OCI-LY1 (cell line): Measurements from ENCODE around the gene ADGRD2.

Experiments
- H2AFZ ChIP-seq: fragments of 200-600 bp; sonication (generic), shearing (Covaris generic); 2 replicates; pipeline ENCODE4 v1.6.0; 2014; ENCODE audit warnings: antibody characterized with exemption, mild to moderate bottlenecking, low read length
- H3F3A ChIP-seq: fragments of 200-600 bp; sonication (generic), shearing (Covaris generic); 2 replicates; pipeline ENCODE4 v1.6.0; 2014; ENCODE audit warnings: mild to moderate bottlenecking, antibody characterized with exemption, low read length, moderate library complexity; ENCODE audit not compliant: insufficient read depth
- H3K27ac ChIP-seq: fragments of 200-600 bp; sonication (generic); 2 replicates; pipeline ENCODE4 v1.5.1; 2014; ENCODE audit warnings: low read length, mixed run types, mild to moderate bottlenecking, low read depth; ENCODE audit not compliant: poor library complexity, severe bottlenecking
- H3K27me3 ChIP-seq: fragments of 200-600 bp; sonication (generic); 2 replicates; pipeline ENCODE4 v1.6.0; 2014; ENCODE audit warnings: antibody characterized with exemption, mild to moderate bottlenecking, low read length, moderate library complexity; ENCODE audit not compliant: insufficient read depth
- H3K36me3 ChIP-seq: fragments of 200-600 bp; sonication (generic); 2 replicates; pipeline ENCODE4 v1.6.1; 2014; ENCODE audit warnings: mild to moderate bottlenecking, antibody characterized with exemption, low read length, moderate library complexity, mixed read lengths; ENCODE audit not compliant: insufficient read depth
- H3K4me1 ChIP-seq: fragments of 200-600 bp; sonication (generic); 2 replicates; pipeline ENCODE4 v1.5.1; 2014; ENCODE audit warnings: mild to moderate bottlenecking, low read length, moderate library complexity; ENCODE audit not compliant: insufficient read depth, severe bottlenecking
- H3K4me2 ChIP-seq: fragments of 200-600 bp; sonication (generic), shearing (Covaris generic); 2 replicates; pipeline ENCODE4 v1.6.1; 2014; ENCODE audit warnings: low read length
- H3K4me3 ChIP-seq: fragments of 200-600 bp; sonication (generic); 2 replicates; pipeline ENCODE4 v1.5.1; 2014; ENCODE audit warnings: low read length, low read depth, mild to moderate bottlenecking, mixed read lengths; ENCODE audit not compliant: poor library complexity, severe bottlenecking
- H3K79me2 ChIP-seq: fragments of 200-600 bp; shearing (Covaris generic); 2 replicates; pipeline ENCODE4 v1.6.1; 2016; ENCODE audit warnings: mixed run types, low read length, mixed read lengths; ENCODE audit not compliant: insufficient read depth
- H3K9ac ChIP-seq: fragments of 200-600 bp; sonication (generic), shearing (Covaris generic); 2 replicates; pipeline ENCODE4 v1.6.1; 2014; ENCODE audit warnings: mild to moderate bottlenecking, low read length, mixed read lengths
- H3K9me2 ChIP-seq: fragments of 200-600 bp; sonication (generic), shearing (Covaris generic); 2 replicates; pipeline ENCODE4 v1.6.1; 2014; ENCODE audit warnings: low read depth, mild to moderate bottlenecking, low read length, mixed read lengths
- H3K9me3 ChIP-seq: fragments of 200-600 bp; shearing (Covaris generic); 2 replicates; pipeline ENCODE4 v1.6.1; 2014; ENCODE audit warnings: low read length, mixed read lengths
- H4K20me1 ChIP-seq: fragments of 200-600 bp; sonication (generic), shearing (Covaris generic); 2 replicates; pipeline ENCODE4 v1.6.0; 2016; ENCODE audit warnings: mild to moderate bottlenecking, low read length; ENCODE audit not compliant: insufficient read depth
- EZH2 ChIP-seq: fragments of 200-600 bp; sonication (generic), shearing (Covaris generic); IDR thresholded peaks from 2 replicates; pipeline ENCODE4 v1.8.0; 2017; ENCODE audit warnings: borderline replicate concordance, mixed run types, mild to moderate bottlenecking, antibody characterized with exemption, low read length, moderate library complexity, mixed read lengths
- TF ChIP-seq, protein P1 (sequence below): fragments of 200-600 bp; sonication (generic), shearing (Covaris generic); IDR thresholded peaks from 2 replicates; pipeline ENCODE4 v1.5.1; 2017; ENCODE audit warnings: mild to moderate bottlenecking, antibody characterized with exemption, low read length, moderate library complexity, mixed read lengths

Gene ADGRD2

DNA sequence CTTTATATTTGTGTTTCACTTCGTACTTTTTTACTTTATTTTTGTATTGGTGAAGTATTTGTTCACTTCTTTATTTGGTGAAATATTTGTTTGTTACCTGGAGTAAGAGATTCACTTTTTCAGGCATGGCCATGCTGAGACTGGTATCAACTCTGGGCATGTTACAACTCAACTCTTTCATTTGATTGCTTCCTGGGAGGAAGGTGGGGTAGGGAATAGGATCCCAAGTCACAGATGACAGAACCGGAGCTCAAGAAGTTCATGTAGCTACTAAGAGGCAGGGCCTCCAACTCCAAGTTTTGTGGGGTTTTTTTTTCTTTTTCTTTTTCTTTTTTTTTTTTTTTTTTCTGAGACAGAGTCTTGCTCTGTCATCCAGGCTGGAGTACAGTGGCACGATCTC lies 6.1 kb upstream of the ADGRD2 start:
- Histone ChIP-seq H3K4me2 (no peak overlapping the region), H3K27me3 (no peaks in the 10 kb centered on the region), H3K4me1 (no peaks in the 10 kb centered on the region), H3K27ac (no peak overlapping the region), H3K9me3 (no peaks in the 10 kb centered on the region), H2AFZ (no peak overlapping the region), H4K20me1 (no peaks in the 10 kb centered on the region), H3F3A (no peaks in the 10 kb centered on the region), H3K36me3 (no peaks in the 10 kb centered on the region), H3K9ac (no peak overlapping the region), H3K9me2 (no peaks in the 10 kb centered on the region), H3K79me2 (no peaks in the 10 kb centered on the region), H3K4me3 (no peak overlapping the region)
- no peak for TF ChIP-seq EZH2
- TF ChIP-seq, protein P1, sequence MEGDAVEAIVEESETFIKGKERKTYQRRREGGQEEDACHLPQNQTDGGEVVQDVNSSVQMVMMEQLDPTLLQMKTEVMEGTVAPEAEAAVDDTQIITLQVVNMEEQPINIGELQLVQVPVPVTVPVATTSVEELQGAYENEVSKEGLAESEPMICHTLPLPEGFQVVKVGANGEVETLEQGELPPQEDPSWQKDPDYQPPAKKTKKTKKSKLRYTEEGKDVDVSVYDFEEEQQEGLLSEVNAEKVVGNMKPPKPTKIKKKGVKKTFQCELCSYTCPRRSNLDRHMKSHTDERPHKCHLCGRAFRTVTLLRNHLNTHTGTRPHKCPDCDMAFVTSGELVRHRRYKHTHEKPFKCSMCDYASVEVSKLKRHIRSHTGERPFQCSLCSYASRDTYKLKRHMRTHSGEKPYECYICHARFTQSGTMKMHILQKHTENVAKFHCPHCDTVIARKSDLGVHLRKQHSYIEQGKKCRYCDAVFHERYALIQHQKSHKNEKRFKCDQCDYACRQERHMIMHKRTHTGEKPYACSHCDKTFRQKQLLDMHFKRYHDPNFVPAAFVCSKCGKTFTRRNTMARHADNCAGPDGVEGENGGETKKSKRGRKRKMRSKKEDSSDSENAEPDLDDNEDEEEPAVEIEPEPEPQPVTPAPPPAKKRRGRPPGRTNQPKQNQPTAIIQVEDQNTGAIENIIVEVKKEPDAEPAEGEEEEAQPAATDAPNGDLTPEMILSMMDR: no peak

DNA sequence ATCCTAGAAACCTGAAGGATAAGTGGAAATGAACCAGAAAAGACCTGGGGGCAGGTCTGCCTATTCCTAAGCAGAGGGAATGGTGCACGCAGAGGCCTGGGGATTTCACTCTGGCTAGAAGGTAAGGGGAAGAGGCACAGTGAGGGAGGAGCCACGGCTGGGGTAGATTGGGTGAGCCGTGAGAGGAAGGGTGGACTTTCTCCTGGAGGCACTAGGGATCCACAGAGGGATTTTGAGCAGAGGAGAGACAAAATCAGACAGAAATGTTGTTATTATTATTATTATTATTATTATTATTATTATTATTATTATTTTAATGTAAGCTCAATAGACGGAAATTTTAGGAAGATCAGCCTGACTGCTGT lies 3.0 kb upstream of the ADGRD2 start:
- no peaks in the 10 kb centered on the region for H3K4me1 ChIP-seq
- H3F3A ChIP-seq: no peaks in the 10 kb centered on the region
- H3K36me3 ChIP-seq: no peaks in the 10 kb centered on the region
- no peaks in the 10 kb centered on the region for H3K9me3 ChIP-seq
- H2AFZ ChIP-seq: no peak overlapping the region
- H3K4me3 ChIP-seq: no peak overlapping the region
- no peak overlapping the region for H3K9ac ChIP-seq
- H3K79me2 ChIP-seq: no peaks in the 10 kb centered on the region
- H3K4me2 ChIP-seq: no peak overlapping the region
- H3K27ac ChIP-seq: no peak overlapping the region
- H4K20me1 ChIP-seq: no peaks in the 10 kb centered on the region
- H3K27me3 ChIP-seq: no peaks in the 10 kb centered on the region
- TF ChIP-seq, protein P1: no peak
- no peak for TF ChIP-seq EZH2
- no peaks in the 10 kb centered on the region for H3K9me2 ChIP-seq

DNA sequence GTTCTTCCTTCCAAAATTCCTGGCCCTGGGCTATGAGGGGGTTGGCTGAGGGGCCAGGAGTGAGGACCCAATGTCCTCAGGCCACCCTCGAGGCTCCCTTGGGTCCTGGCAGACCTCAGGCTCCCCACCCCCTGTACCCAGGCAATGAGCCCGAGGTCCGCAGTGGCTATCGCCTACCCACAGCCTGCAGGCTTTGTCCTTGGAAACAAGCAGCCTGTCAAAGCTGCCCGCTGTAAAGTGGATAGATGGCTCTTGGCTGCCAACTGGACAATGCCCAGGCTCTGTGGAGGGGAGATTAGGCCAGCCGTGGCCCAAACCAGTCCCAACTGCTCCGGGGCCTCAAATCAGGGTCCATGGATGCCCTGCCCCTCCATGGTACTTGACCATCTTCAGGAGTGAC lies 2.2 kb upstream of the ADGRD2 start:
- no peaks in the 10 kb centered on the region for H3K27me3 ChIP-seq
- H3K4me3 ChIP-seq: no peak overlapping the region
- H3K27ac ChIP-seq: no peak overlapping the region
- no peak overlapping the region for H2AFZ ChIP-seq
- no peak overlapping the region for H3K4me2 ChIP-seq
- H3K4me1 ChIP-seq: no peaks in the 10 kb centered on the region
- no peak overlapping the region for H3K9ac ChIP-seq
- no peaks in the 10 kb centered on the region for H3K9me2 ChIP-seq
- no peaks in the 10 kb centered on the region for H3K9me3 ChIP-seq
- TF ChIP-seq, protein P1: no peak
- TF ChIP-seq EZH2: no peak
- H4K20me1 ChIP-seq: no peaks in the 10 kb centered on the region
- no peaks in the 10 kb centered on the region for H3F3A ChIP-seq
- H3K36me3 ChIP-seq: no peaks in the 10 kb centered on the region
- H3K79me2 ChIP-seq: no peaks in the 10 kb centered on the region
